ENCODE measurements around the gene NEUROG1.

The NEUROG1 gene, protein sequence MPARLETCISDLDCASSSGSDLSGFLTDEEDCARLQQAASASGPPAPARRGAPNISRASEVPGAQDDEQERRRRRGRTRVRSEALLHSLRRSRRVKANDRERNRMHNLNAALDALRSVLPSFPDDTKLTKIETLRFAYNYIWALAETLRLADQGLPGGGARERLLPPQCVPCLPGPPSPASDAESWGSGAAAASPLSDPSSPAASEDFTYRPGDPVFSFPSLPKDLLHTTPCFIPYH

DNA sequence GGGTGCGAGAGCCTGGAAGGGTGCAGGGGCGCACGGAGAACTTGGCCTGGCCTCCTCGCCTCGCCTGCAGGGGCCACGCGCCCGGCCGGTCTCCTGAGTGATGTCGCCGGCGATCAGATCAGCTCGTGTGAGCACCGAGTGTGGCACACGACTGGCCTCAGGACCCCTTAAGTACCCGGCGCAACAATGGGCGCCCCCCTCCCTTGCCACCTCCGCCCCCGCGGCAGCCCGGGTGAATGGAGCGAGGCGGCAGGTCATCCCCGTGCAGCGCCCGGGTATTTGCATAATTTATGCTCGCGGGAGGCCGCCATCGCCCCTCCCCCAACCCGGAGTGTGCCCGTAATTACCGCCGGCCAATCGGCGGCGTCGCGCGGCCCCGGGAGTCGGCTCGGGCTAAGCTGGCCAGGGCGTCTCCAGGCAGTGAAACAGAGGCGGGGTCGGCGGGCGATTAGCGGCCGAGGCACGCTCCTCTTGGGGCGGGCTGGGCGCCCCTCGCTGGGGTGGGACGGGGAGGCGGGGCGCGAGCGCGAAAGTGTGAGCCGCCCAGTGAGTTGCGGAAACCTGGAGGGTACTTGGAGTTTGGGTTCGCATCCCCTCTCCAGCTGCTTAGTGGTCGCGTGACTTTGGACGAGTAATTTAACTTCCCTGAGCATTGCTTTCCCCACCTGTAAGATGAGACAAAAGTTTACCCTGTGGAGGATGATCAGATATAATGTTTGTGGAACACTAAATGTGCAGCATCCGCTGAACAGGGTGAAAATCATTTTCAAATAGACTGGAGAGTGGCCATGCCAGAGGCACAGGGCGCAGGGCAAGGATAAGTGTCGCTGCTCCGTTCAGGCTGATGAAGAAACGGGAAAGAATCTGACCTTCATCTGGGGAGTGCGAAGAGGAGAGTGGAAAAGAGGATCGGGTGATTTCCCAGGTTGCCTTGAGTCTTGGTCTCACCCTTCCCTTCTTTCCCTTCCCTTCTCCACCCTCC, at the start of gene NEUROG1:
Gene NEUROG1 (minus strand): TSS at position 145 of the 982 bp plus-strand sequence. CDS start 274 bp downstream, outside the sequence.
- DNase-seq: no peak

- DNase-seq: no peak
These were observed 49.2 kb upstream of the NEUROG1 start for GRCh38 chr5:135584918-135585317.

DNA sequence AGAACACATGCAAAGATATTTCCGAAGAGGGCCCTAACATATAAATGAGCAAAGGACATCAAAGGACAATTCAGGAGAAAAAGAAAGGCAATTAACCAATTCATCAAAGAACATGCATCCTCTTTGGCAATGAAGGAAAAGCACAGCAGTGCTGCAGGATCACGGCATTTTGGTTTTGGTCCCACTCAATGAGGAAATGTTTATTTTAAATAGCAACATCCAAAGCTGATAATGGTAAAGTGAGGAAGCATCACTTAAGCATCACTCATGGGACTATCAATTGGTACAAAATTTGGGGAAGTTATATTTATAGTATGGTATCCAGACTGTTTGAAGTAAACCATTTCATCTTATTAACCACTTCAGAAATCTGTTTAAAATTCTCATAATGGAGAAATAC, 48.5 kb upstream of the NEUROG1 start:
- DNase-seq: no peak

GRCh38 chr5:135582099-135582781, 46.5 kb upstream of the NEUROG1 start:
- no peak for DNase-seq

GRCh38 chr5:135578685-135579341, 43.0 kb upstream of the NEUROG1 start, which contains the start of gene CXCL14:
CXCL14 (minus strand) TSS chr5:135578991; CDS start chr5:135578778, 213 bp downstream.
- DNase-seq: no peak

DNA sequence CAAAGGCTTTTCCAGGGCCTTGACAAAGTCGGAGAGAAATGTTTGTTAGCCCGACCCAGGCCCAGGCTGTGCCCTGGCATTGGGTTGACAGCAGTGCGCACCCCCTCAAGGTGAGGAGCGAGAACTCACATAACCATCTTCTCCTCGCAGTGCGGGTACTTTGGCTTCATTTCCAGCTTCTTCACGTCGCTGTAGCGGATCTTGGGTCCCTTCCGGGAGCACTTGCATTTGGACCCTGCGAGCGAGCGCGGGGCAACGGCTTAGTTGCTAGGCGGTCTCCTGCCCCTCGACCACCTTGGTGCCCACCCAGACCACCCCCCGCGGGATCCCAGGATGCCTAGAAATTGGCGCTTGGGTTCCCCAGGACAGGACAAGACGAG, 42.5 kb upstream of the NEUROG1 start:
- DNase-seq: no peak

DNA sequence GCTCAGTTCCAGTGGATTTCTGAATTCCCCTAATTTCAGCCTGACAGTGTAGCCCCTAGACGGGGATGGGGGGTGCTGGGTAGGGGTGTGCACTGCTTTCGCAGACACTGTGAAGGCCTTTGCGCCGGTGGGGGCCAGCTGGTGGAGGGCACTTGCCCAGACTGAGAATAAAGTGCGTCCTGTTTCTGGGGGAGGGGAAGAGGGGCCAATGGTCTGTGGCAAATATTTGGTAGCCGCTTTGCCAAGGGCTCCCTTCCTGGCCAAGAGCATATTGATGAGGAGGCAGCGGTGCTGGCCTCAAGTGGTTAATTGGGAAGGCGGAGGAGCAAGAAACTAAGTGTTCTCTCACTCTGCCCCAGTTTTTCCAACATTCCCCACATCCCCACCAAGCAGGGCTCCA, 41.7 kb upstream of the NEUROG1 start:
- DNase-seq: no peak

DNA sequence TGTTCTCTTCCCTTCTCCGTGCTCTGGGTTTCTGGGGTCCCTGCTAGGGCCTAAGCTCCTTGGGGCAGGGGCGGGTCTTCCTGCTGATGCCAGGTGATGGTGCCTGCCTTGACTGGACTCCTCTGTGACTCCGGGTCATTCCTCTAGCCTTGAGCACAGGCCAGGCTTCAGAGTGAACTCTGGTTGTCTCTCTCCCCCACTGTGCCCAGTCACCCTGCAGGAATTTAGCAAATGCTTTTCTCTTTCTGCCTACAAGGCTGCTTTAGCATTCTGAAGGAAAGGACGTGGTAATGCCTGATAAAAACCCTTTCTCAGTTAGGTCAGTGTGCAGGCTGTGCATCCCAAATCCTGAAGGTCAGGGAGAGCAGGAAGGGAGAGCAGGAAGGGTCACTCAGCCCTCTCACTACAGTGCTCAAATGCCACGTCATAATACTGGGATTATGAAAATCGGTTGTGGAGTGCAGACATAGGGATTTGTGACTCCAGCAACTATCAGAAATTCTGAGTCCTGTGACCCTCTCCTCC, 40.4 kb upstream of the NEUROG1 start:
- DNase-seq: no peak

GRCh38 chr5:135574493-135574892, 38.7 kb upstream of the NEUROG1 start:
- DNase-seq: no peak

DNA sequence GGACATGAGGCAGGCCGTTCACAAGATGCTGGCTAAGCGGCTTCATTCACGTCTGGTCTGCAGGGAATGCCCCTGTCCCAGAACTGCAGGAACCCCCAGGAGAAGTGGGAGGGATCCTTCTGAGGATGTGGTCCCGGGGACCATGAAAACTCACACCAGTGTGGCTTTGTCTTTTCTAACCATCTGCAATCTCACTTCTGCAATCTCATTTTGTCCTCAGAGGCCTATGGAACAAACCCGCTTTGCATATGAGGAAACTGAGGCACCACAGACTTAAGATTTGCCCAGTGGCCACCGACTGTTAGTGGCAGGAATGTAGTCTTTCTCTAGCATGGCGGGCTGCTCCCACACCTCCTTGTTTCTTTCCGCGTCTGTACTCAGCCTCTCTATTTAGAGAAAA, 36.1 kb upstream of the NEUROG1 start:
- no peak for DNase-seq

- no peak for DNase-seq
These were observed 35.4 kb upstream of the NEUROG1 start for GRCh38 chr5:135571066-135571609.

- no peak for DNase-seq
These were observed 34.6 kb upstream of the NEUROG1 start for GRCh38 chr5:135570453-135570764.

GRCh38 chr5:135569755-135570452, 34.1 kb upstream of the NEUROG1 start:
- no peak for DNase-seq

DNA sequence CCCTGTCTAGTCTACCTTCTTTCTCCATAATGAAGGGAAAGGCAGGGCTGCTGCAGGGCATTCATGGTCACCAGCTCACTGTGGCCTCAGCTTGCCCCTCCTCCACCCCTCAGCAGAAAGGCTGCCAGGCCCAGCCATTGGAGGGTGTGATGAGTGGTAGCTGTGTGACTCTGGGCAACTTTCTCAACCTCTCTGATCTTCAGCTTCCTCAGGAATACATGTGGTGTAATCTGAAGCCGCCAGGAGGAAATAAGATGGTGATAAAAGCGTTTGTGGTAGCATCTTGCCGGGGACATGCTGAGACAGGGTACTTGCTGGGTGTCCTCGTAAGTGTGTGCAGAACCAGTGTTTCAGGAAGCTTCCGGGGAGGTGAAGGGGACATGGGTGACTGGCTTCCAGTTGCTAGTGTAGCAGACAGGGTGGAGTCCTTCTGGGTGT, 33.2 kb upstream of the NEUROG1 start:
- DNase-seq: no peak

DNA sequence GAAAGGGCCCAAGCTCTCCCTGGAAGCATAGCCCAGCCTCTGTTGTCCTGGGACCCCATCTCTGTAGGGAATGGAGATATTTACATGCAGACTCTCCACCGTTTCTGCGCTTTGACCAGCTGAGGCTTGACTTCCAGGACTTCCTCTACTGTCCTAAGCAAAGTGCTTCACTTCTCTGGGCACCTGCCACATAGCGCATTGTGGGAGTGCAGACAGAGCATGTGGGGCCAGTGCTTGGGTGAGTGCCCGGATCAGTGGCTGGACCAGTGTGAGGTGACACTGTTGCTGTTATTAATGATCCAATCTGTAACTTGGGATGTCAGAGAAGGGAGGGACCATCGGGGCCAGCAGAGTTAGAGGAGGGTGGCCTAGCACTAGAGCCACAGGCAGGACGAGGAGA, 32.5 kb upstream of the NEUROG1 start:
- DNase-seq: no peak

DNA sequence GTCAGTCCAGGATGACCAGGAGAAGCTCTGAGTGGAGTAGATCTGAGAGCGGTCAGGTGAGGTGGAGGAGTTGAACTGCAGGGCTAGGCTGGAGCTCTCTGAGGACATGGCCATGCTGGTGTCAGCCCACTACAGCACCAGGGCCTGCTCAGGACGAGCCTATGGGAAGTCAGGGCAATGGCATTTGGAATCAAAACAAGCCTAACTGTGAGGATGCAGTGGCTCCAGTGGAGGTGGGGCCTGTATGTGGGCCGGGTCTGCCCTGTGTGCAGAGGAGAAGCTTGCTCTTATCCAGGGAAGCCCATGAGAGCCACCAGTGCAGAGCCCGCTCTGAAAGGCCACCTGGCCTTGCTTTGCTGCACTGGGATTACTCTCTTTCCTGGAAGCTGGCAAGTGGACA, 31.9 kb upstream of the NEUROG1 start:
- DNase-seq: no peak

DNA sequence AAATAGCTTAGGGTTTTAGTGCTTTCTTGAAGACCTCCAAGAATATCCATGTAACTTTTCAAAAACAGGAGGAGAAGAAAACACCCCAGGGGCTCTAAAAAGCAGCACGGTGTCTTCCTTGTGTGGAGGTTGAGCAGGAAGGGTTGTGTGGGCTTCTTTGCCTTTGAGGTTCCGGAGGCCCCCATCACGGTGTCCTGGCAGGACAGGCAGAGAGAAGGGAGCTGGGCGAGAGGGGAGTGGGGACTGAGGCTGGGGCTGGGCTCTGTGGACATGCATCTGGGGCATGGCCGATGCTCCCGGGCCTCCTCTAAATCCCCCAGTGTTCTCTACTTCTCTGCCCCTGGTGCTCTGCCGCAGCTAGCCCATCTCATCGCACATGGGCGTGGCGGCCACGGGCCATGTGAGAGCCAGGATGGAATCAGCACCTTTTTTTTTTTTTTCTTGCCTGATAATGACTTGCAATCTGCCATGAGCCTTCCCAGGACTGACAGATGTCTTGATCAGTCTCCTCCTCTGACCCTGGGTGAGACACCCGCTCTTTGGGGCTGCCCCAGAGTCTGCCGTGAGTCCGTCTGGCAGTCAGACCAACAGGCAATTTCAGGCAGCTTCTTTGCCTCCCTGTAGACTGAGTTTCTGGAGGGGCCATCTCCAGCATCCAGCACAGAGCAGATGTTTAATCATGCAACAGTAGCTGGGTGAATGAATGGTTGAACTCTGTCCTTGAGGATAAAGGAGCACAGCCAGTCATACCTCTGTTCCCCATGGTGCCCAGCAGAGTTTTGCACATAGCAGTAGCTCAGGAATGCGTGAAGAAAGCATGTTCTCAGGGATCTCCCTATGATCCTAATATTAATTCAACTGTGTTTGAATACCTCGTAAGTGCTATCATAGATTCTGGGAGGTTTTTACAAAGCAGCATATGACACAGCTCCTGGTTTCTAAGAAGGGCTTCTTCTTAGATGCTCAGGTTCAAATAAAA, 30.9 kb upstream of the NEUROG1 start:
- DNase-seq: no peak

GRCh38 chr5:135565725-135566421, 30.1 kb upstream of the NEUROG1 start:
- no peak for DNase-seq

DNA sequence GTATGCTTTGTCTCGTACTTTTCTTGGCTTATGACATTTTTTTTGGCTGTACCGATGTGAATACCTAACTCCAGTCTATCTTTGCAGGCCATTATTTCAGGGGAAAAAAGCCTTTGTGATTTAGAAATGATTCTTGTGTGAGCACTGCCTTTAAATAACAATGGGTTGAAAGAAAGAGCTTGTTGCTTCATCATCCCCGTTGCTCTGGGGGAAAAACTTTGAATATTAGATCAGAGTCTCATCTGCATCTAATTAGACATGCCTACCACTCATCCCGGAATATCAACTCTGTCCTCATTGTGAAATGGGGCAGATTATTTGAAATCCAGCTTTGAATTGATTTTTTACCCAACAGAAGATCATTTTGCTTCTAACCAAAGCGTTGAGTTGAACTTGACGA, 29.5 kb upstream of the NEUROG1 start:
- no peak for DNase-seq

DNA sequence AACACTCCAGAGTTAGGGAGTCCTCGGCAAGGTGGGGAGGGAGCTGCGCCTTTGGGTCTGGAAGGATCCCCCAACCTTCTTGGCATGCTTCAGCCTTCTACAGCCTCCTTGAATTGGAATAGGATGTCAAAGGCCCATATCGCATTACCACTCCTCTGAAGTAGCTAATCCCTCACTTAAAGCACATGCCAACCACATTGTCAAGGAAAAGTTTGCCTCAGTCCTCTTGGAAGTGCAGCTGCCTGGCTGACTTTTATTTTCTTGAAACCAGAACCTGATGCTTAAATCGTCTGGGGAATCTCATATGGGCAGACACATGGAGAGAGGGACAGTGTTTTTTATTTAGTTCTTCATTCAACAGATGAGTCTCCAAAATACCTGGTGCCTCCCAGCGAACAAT, 28.6 kb upstream of the NEUROG1 start:
- no peak for DNase-seq
